RWPE2 (cell line): ENCODE results near the gene KNSTRN.
A peak's percentile ranks its signal among the peaks of the same experiment; 100 is the strongest.

Experiments used
- ATAC-seq: fragments of 200-7000 bp; cut with Tn5 transposase; 3 replicates; pipeline ENCODE4 v1.9.1; 2021; ENCODE audit warnings: low read depth
- DNase-seq: peaks from one replicate; pipeline ENCODE4 v3.0.0-alpha.2; 2020; ENCODE audit warnings: low spot score
- H3K27ac ChIP-seq: fragments of 450-650 bp; 2 replicates; pipeline ENCODE4 v1.5.1; 2017; ENCODE audit warnings: mild to moderate bottlenecking; ENCODE audit not compliant: poor library complexity, severe bottlenecking
- H3K27me3 ChIP-seq: fragments of 250-450 bp; sonication (Bioruptor Pico); 2 replicates; pipeline ENCODE4 v1.5.1; 2021; ENCODE audit warnings: mild to moderate bottlenecking, moderate library complexity; ENCODE audit not compliant: insufficient read depth, poor library complexity, severe bottlenecking
- H3K36me3 ChIP-seq: fragments of 250-450 bp; sonication (Bioruptor Pico); 2 replicates; pipeline ENCODE4 v1.5.1; 2020; ENCODE audit warnings: low read depth, mild to moderate bottlenecking, moderate library complexity
- H3K4me1 ChIP-seq: fragments of 250-450 bp; sonication (Bioruptor Pico); 2 replicates; pipeline ENCODE4 v1.5.1; 2021; ENCODE audit warnings: mild to moderate bottlenecking, moderate library complexity; ENCODE audit not compliant: insufficient read depth, poor library complexity, severe bottlenecking
- H3K4me3 ChIP-seq: fragments of 250-450 bp; sonication (Bioruptor Pico); 2 replicates; pipeline ENCODE4 v1.5.1; 2021; ENCODE audit warnings: mild to moderate bottlenecking, moderate library complexity; ENCODE audit not compliant: severe bottlenecking
- H3K9me3 ChIP-seq: fragments of 250-450 bp; sonication (Bioruptor Pico); 2 replicates; pipeline ENCODE4 v1.5.1; 2021; ENCODE audit warnings: mild to moderate bottlenecking, moderate library complexity; ENCODE audit not compliant: severe bottlenecking
- CTCF ChIP-seq: fragments of 450-650 bp; IDR thresholded peaks from one replicate; pipeline ENCODE4 v1.5.1; 2017; ENCODE audit warnings: mild to moderate bottlenecking, moderate library complexity; ENCODE audit not compliant: poor library complexity, severe bottlenecking

The KNSTRN gene

GRCh38 chr15:40335938-40336743 lies 46.4 kb upstream of the KNSTRN start:
- Histone ChIP-seq H3K27ac (peak overlapping the region; percentile 97), H3K27me3 (no peaks in the 10 kb centered on the region), H3K4me1 (peaks cover 24% of the 10 kb centered on the region), H3K9me3 (no peaks in the 10 kb centered on the region), H3K36me3 (peaks cover 40% of the 10 kb centered on the region), H3K4me3 (no peak overlapping the region)
- ATAC-seq, result no peak
- TF ChIP-seq CTCF, result no peak
- DNase-seq, result no peak

DNA sequence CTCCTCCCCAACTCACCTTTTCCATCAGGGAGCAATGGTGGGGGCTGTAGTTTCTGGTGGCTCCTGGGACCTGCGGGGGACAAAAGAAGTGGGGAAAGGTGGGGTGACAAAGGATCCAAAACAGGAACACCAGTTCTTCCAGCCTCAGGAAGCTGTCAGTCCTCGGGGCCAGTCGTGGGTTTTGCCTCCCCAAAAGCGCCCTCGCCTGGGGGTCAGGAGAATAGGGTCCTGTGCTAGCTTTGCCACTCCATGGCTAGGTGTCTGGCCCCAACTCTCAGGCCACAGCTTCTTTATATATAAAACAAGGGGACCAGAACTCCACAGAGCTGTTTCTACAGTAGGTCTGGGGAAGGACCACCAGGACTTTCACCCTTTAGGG lies 45.8 kb upstream of the KNSTRN start:
- DNase-seq (no peak), ATAC-seq (no peak)
- H3K27me3 ChIP-seq, result no peaks in the 10 kb centered on the region
- H3K9me3 ChIP-seq, result no peaks in the 10 kb centered on the region
- no peak overlapping the region for H3K4me3 ChIP-seq
- peak overlapping the region; percentile 97 for H3K27ac ChIP-seq
- H3K4me1 ChIP-seq, result peaks cover 30% of the 10 kb centered on the region
- TF ChIP-seq CTCF, result no peak
- H3K36me3 ChIP-seq, result peaks cover 40% of the 10 kb centered on the region

GRCh38 chr15:40337597-40337996 lies 44.9 kb upstream of the KNSTRN start:
- Histone ChIP-seq H3K36me3 (peaks cover 40% of the 10 kb centered on the region), H3K4me1 (peaks cover 38% of the 10 kb centered on the region), H3K27ac (peak overlapping the region; percentile 97), H3K27me3 (no peaks in the 10 kb centered on the region), H3K9me3 (no peaks in the 10 kb centered on the region), H3K4me3 (no peak overlapping the region)
- ATAC-seq (no peak), DNase-seq (no peak)
- TF ChIP-seq CTCF, result no peak

GRCh38 chr15:40338041-40338657 lies 44.4 kb upstream of the KNSTRN start:
- peaks cover 44% of the 10 kb centered on the region for H3K4me1 ChIP-seq
- no peaks in the 10 kb centered on the region for H3K27me3 ChIP-seq
- ATAC-seq (peak; percentile 5; the same call in 1 of the 3 replicates), DNase-seq (no peak)
- H3K4me3 ChIP-seq, result no peak overlapping the region
- no peaks in the 10 kb centered on the region for H3K9me3 ChIP-seq
- H3K27ac ChIP-seq, result peak overlapping the region; percentile 97
- TF ChIP-seq CTCF, result peak; percentile 99
- peaks cover 40% of the 10 kb centered on the region for H3K36me3 ChIP-seq
